Activated T-helper 17 cell treated with anti-CD3 and anti-CD28 coated beads, Interleukin-2, amount 50 U/mL, for 72 hours (primary cell): ENCODE measurements around the gene ACOX1. TPM values are rescaled to one million over a fixed set of nuclear protein-coding genes. Genes with fewer than 3 reads are reported as not detected.

ENCODE experiments used
- ATAC-seq: fragments of 150-1000 bp; cut with Tn5 transposase; replicated peaks from 2 replicates; pipeline ENCODE4 v1.10.0; 2021; ENCODE audit warnings: mild to moderate bottlenecking, moderate library complexity
- H3K27ac Mint-ChIP-seq: one replicate; pipeline ENCODE4 v1.8.0; 2022; ENCODE audit warnings: mixed read lengths
- H3K27me3 Mint-ChIP-seq: one replicate; pipeline ENCODE4 v1.8.0; 2022; ENCODE audit warnings: mixed read lengths
- H3K36me3 Mint-ChIP-seq: one replicate; pipeline ENCODE4 v1.8.0; 2022; ENCODE audit warnings: low read depth, mild to moderate bottlenecking, mixed read lengths
- H3K4me1 Mint-ChIP-seq: one replicate; pipeline ENCODE4 v1.8.0; 2022; ENCODE audit warnings: mixed read lengths
- H3K4me3 Mint-ChIP-seq: one replicate; pipeline ENCODE4 v1.8.0; 2022; ENCODE audit warnings: mild to moderate bottlenecking, mixed read lengths
- H3K9me3 Mint-ChIP-seq: one replicate; pipeline ENCODE4 v1.8.0; 2022; ENCODE audit warnings: mixed read lengths
- total RNA-seq, 2 donors: library from RNA; stranded (reverse); gene quantifications; one replicate each; pipeline ENCODE4 v1.2.3, GENCODE V29; 2022

ACOX1 gene
- total RNA-seq, 2 donors from 2014 or later: 24.0 to 35.2 TPM

DNA sequence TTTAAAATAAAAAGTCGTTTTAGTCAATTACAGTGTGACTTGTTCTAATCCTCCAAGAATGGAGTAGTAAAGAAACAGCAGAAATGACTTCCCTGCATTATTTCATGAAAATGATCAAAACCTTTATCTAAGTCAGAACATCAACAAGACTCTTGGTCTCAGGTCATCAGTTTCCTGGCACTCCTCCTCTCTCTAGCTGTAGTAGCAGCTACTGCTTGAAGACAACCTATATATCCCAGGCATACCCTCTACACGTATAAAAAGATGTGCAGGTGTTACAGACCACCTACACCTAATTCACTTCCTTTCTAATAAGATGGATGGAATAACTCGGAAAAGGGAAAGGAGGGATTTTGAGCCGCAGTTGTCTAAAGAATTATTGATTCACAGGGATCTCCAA, 36.5 kb downstream of the ACOX1 start:
- no peak overlapping the region for H3K27ac Mint-ChIP-seq
- no peaks in the 10 kb centered on the region for H3K9me3 Mint-ChIP-seq
- no peaks in the 10 kb centered on the region for H3K27me3 Mint-ChIP-seq
- ATAC-seq: no peak
- H3K4me1 Mint-ChIP-seq: peaks cover 4% of the 10 kb centered on the region
- peaks cover 19% of the 10 kb centered on the region for H3K36me3 Mint-ChIP-seq
- H3K4me3 Mint-ChIP-seq: no peak overlapping the region

- Mint-ChIP-seq H3K27me3 (no peaks in the 10 kb centered on the region), H3K9me3 (no peaks in the 10 kb centered on the region), H3K36me3 (peaks cover 8% of the 10 kb centered on the region), H3K4me1 (peaks cover 4% of the 10 kb centered on the region), H3K4me3 (peak overlapping the region; percentile 78), H3K27ac (no peak overlapping the region)
- no peak for ATAC-seq
Measured at GRCh38 chr17:75941442-75941819, 37.5 kb downstream of the ACOX1 start.

DNA sequence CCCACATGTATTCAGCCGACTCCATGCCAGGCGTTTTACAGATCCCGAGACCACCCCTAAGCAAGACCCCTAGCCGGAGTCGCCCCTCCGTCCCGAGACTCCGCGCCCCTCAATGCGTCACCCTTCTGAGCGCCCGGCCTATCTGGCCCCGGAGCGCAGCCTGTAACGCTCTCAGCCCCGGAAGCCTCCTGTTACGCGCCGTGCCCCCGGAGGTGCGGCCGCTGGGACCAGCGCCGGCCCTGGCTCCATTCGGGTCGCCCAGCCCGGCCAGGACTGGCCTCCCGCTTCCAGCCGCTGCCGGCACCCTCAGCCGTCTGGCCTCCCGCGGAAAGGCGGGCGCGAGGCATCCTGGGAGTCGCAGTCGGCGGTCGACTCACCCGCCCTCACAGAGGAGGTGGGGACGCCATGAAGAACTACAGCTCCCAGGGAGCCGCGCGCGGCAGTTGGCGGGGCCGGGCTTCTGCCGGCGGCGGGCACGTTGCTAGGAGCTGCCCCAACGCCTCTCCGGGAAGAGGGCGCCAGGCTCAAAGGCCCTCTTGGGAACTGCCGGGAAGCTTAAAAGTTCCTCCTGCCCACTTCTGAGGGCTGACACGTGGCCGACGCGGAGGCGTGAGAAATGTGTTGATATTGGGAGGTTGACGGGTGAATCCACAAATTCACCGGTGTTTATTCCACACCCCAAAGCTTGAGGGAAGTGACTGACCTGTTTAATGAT, 38.1 kb downstream of the ACOX1 start, which contains the start of gene FBF1:
Gene FBF1, minus strand, starts transcription at position 316 of the 715 bp plus-strand sequence. CDS start 2,893 bp downstream, outside the sequence.
- Mint-ChIP-seq H3K36me3 (peaks cover 6% of the 10 kb centered on the region), H3K4me1 (peaks cover 4% of the 10 kb centered on the region), H3K27me3 (no peaks in the 10 kb centered on the region), H3K27ac (peak within 1 kb of the TSS; percentile 45), H3K4me3 (peak within 1 kb of the TSS; percentile 78), H3K9me3 (no peaks in the 10 kb centered on the region)
- peak; percentile 100 for ATAC-seq

DNA sequence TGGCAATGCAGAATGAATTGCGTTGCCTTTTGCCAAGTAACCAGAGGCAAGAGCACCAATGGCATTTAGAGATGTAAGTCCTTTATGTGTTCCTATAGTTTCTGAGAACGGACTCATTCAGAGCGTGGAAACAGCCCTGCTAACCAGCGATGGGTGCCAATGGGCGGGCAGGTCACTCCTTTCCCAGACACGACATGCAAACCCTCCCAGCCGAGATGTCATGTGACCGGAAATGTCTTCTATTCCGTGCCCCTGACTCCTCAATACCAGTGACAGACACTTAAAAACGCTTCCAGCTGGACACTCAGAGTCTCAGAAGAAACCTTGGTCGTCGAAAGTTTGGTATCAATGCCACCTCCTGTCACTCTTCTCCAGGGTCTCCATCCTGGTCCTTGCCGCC, 41.3 kb downstream of the ACOX1 start:
- H3K27me3 Mint-ChIP-seq: no peaks in the 10 kb centered on the region
- no peaks in the 10 kb centered on the region for H3K9me3 Mint-ChIP-seq
- H3K4me3 Mint-ChIP-seq: no peak overlapping the region
- ATAC-seq: no peak
- H3K4me1 Mint-ChIP-seq: peaks cover 4% of the 10 kb centered on the region
- H3K36me3 Mint-ChIP-seq: no peaks in the 10 kb centered on the region
- no peak overlapping the region for H3K27ac Mint-ChIP-seq

DNA sequence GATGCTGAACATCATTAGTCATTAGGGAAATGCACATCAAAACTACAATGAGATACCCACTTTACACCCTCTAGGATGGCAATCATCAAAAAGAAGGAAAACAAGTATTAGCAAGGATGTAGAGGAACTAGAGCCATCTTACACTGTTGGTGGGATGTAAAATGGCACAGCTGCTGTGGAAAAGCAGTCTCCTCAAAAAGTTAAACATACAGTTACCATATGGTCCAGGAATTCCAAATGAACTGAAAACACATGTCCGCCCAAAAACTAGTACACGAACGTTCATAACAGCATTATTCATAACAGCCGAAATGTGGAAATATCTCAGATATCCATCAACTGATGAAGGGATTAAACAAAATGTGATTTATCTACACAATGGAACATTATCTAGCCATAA, 45.2 kb downstream of the ACOX1 start:
- Mint-ChIP-seq H3K4me1 (no peaks in the 10 kb centered on the region), H3K27ac (no peak overlapping the region), H3K4me3 (no peak overlapping the region), H3K36me3 (no peaks in the 10 kb centered on the region), H3K27me3 (no peaks in the 10 kb centered on the region), H3K9me3 (no peaks in the 10 kb centered on the region)
- no peak for ATAC-seq

GRCh38 chr17:75932852-75933251, 46.1 kb downstream of the ACOX1 start:
- Mint-ChIP-seq H3K9me3 (no peaks in the 10 kb centered on the region), H3K27me3 (no peaks in the 10 kb centered on the region), H3K27ac (no peak overlapping the region), H3K36me3 (no peaks in the 10 kb centered on the region), H3K4me1 (no peaks in the 10 kb centered on the region), H3K4me3 (no peak overlapping the region)
- ATAC-seq: no peak

DNA sequence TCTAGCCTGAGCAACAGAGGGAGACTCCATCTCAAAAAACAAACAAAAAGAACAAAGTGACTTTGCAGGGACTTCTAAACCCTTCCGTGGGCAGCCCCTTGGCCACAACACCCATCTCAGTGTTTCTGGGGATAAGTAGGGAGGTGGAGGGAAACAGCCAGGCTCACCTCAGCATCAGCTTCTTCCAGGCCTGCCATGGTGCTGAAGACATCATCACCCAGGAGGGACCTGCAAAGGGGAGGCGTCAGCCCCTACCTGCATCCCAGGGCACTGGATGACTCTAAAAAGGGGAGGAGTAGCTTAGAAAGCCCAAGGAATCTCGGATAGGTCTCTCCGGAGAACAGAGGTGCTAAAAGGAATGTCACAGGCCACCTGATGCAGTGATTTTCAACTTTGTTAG, 47.9 kb downstream of the ACOX1 start:
- Mint-ChIP-seq H3K4me1 (no peaks in the 10 kb centered on the region), H3K9me3 (no peaks in the 10 kb centered on the region), H3K36me3 (no peaks in the 10 kb centered on the region), H3K4me3 (no peak overlapping the region), H3K27ac (no peak overlapping the region), H3K27me3 (no peaks in the 10 kb centered on the region)
- no peak for ATAC-seq

GRCh38 chr17:75927286-75927922, 51.6 kb downstream of the ACOX1 start:
- no peak for ATAC-seq
- H3K27ac Mint-ChIP-seq: no peak overlapping the region
- no peak overlapping the region for H3K4me3 Mint-ChIP-seq
- no peaks in the 10 kb centered on the region for H3K4me1 Mint-ChIP-seq
- H3K36me3 Mint-ChIP-seq: no peaks in the 10 kb centered on the region
- H3K27me3 Mint-ChIP-seq: no peaks in the 10 kb centered on the region
- H3K9me3 Mint-ChIP-seq: no peaks in the 10 kb centered on the region

DNA sequence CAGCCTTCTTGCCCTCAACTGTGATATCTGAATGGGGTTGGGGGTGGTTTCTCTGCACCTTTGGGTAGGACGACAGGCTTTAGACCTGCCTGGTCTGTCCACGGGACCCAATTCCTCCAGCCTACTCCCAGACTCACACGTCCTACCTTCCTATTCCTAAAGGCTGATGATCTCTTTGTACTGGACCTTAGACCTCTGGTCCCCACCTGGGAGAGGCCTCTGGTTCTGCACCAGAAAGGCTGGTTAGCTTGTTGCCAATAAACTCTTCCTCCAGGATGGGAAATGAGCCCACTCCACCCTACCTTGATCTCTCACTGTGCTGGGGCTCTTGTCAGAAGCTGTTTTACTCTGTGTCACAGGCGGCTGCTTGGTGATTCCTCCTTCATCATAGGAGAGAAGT, 52.5 kb downstream of the ACOX1 start:
- Mint-ChIP-seq H3K27me3 (no peaks in the 10 kb centered on the region), H3K27ac (no peak overlapping the region), H3K36me3 (no peaks in the 10 kb centered on the region), H3K4me1 (no peaks in the 10 kb centered on the region), H3K9me3 (no peaks in the 10 kb centered on the region), H3K4me3 (no peak overlapping the region)
- no peak for ATAC-seq

GRCh38 chr17:75925912-75926311, 53.1 kb downstream of the ACOX1 start:
- Mint-ChIP-seq H3K27ac (no peak overlapping the region), H3K4me1 (no peaks in the 10 kb centered on the region), H3K27me3 (no peaks in the 10 kb centered on the region), H3K36me3 (no peaks in the 10 kb centered on the region), H3K4me3 (no peak overlapping the region), H3K9me3 (no peaks in the 10 kb centered on the region)
- ATAC-seq: no peak

DNA sequence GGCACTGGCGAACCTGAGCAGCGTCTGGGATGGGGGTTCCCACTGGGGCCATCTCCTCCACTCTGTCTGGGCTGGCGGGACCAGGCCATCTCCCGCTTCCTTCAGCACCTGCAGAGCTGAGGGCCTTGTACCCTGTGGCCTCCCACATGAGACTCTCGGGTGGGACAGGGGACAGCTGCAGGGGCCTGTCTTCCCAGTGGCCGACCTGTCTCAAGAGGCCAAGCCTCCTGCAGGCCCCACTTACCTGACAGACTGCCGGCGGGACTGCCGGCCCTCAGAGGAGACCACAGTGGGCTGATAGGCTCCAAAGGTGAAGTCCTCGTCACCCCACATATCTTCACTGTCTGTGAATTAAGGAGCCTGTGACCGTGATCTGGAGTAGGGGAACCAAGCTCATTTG, 53.9 kb downstream of the ACOX1 start:
- no peaks in the 10 kb centered on the region for H3K4me1 Mint-ChIP-seq
- no peak overlapping the region for H3K4me3 Mint-ChIP-seq
- no peaks in the 10 kb centered on the region for H3K27me3 Mint-ChIP-seq
- no peaks in the 10 kb centered on the region for H3K9me3 Mint-ChIP-seq
- no peak for ATAC-seq
- no peaks in the 10 kb centered on the region for H3K36me3 Mint-ChIP-seq
- H3K27ac Mint-ChIP-seq: no peak overlapping the region

GRCh38 chr17:75922963-75923874, 55.7 kb downstream of the ACOX1 start:
- H3K27me3 Mint-ChIP-seq: no peaks in the 10 kb centered on the region
- no peaks in the 10 kb centered on the region for H3K4me1 Mint-ChIP-seq
- H3K9me3 Mint-ChIP-seq: no peaks in the 10 kb centered on the region
- no peak overlapping the region for H3K4me3 Mint-ChIP-seq
- no peak for ATAC-seq
- H3K36me3 Mint-ChIP-seq: no peaks in the 10 kb centered on the region
- H3K27ac Mint-ChIP-seq: peak overlapping the region; percentile 46

GRCh38 chr17:75922173-75922961, 56.6 kb downstream of the ACOX1 start:
- ATAC-seq: no peak
- no peaks in the 10 kb centered on the region for H3K27me3 Mint-ChIP-seq
- no peak overlapping the region for H3K4me3 Mint-ChIP-seq
- peaks cover under 1% of the 10 kb centered on the region for H3K4me1 Mint-ChIP-seq
- H3K36me3 Mint-ChIP-seq: no peaks in the 10 kb centered on the region
- H3K9me3 Mint-ChIP-seq: no peaks in the 10 kb centered on the region
- H3K27ac Mint-ChIP-seq: peak overlapping the region; percentile 46

DNA sequence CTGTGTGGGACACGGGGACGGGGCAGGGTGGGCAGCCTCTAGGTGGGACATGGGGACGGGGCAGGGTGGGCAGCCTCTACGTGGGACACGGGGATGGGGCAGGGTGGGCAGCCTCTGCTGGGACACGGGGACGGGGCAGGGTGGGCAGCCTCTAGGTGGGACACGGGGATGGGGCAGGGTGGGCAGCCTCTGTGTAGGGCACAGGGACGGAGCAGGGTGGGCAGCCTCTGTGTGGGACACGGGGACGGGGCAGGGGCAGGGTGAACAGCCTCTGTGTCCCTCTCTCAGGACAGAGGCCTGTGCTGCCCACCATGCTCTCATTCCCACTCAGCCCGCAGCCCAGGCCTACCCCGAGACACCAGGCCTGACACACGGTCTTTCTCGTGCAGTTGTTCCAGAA, 57.4 kb downstream of the ACOX1 start:
- H3K36me3 Mint-ChIP-seq: no peaks in the 10 kb centered on the region
- no peak overlapping the region for H3K4me3 Mint-ChIP-seq
- H3K9me3 Mint-ChIP-seq: no peaks in the 10 kb centered on the region
- ATAC-seq: no peak
- H3K27me3 Mint-ChIP-seq: no peaks in the 10 kb centered on the region
- peaks cover 5% of the 10 kb centered on the region for H3K4me1 Mint-ChIP-seq
- no peak overlapping the region for H3K27ac Mint-ChIP-seq
